ENCODE data around the gene CEBPZ.
A peak's percentile ranks its signal among the peaks of the same experiment; 100 is the strongest.

Gene CEBPZ

DNA sequence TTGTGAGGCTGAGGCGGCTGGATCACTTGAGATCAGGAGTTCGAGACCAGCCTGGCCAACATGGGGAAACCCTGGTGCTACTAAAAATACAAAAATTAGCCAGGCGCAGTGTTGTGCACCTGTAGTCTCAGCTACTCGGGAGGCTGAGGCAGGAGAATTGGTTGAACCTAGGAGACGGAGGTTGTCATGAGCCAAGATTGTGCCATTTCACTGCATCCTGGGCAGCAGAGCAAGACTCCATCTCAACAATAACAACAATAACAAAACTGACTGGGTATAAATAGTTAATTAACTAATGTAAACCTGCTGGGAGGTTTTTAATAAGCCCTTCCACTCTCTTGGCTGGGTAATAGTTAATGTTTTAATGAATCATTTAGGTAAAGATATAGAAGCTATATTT lies 50.8 kb downstream of the CEBPZ start:
- no peak for DNase-seq
- TF ChIP-seq GATA1 (IDR thresholded peaks at IDR 0.05; ENCODE audit: low read depth, low read length) (no peak), POLR2A (IDR thresholded peaks at IDR 0.05; ENCODE audit: low read length) (no peak)

DNA sequence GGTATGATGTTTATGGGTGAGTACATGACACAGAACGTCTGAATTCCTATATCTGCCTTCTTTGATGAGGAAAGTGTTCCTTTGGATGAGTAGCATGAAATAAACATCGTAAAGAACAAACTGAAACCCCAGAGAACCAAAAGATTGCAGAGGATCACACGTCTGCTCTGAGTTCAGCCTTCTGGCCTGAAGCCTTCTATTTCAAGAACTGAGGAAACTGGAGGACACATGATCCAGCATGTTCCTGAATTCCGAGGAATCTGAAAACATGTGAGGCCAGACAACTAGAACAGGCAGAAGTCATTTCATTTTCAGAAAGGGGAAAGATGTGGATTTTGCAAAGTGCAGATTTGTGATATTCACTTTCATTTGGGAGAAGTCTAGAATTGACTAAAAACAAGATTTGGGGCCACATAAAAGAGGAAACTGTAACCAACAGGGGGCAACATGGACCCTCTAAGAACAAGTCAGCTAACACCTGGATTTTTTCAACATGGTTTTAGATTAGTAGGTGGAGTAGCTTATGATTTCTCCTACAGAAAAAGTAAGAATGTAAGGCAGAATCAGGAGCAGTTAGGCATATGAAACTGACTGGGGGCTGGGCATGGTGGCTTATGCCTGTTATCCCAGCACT lies 51.3 kb downstream of the CEBPZ start:
- TF ChIP-seq GATA1 (IDR thresholded peaks at IDR 0.05; ENCODE audit: low read depth, low read length): no peak

DNA sequence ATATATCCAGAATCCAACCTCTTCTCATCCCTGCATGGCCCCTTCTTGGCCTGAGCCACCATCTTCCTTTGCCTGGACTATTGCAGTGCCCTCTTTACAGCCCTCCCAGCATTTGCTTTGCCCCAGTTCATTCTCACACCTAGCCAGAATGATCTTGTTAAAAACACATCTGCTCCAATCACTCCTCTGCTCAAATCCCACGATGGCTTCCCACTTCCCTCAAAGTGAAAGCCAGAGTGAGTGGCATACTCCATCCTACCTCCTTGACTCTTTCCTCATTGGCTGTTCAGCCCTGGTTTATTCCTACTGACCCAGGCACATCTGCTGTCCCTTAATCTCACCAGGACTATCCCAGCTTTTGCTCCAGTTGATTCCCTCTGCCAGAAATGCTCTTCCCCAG lies 57.7 kb downstream of the CEBPZ start:
- no peak for DNase-seq
- TF ChIP-seq GATA1 (IDR thresholded peaks at IDR 0.05; ENCODE audit: low read depth, low read length): no peak
- TF ChIP-seq POLR2A (IDR thresholded peaks at IDR 0.05; ENCODE audit: low read length): no peak

More for the DNA sequence above, 51.3 kb downstream of the CEBPZ start:
- DNase-seq: no peak

DNA sequence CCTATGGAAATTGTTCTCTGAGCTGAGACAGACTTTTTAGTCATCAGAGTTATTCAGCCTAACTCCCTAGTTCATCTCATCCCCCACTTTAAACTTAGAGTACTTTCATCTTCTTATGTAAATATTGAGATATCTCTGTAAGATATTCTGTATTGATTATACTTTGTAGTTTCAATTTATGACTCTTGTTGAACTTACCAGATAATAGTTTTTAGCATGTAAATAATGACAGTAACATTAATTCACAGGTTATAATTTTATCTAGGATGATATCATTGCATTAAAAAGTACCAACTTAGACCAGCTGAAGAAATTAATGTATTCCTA lies 59.8 kb downstream of the CEBPZ start:
- DNase-seq: no peak
- TF ChIP-seq POLR2A (IDR thresholded peaks at IDR 0.05; ENCODE audit: low read length): no peak
- no peak for TF ChIP-seq GATA1 (IDR thresholded peaks at IDR 0.05; ENCODE audit: low read depth, low read length)

DNA sequence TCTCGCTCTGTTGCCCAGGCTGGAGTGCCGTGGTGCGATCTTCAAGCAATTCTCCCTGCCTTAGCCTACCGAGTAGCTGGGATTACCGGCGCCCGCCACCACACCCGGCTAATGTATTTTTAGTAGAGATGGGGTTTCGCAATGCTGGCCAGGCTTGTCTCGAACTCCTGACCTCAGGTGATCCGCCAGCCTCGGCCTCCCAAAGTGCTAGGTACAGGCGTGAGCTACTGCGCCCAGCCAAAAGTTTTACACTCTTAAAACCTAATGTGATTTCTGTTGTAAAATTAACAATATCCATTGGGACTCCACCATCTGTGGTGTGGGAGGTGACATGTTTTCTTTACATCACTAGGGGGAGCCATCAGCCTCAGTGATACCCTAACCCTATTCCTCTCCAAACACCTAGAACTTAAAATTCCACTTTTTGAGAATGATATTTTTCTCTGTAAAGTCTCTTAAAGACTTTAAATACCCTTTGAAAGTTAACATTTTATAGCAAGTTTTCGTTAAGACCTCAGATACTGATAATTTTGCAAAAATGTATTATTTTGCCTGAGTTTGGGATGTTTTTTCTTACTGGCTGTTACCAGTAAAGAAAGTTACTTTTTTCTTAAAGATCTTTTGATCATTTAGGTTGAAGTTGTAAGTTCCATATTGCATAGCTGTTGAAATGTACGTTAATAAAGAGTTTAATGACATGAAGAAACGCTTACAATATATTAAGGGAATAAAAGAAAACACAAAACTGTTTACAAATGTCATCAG lies 63.0 kb downstream of the CEBPZ start:
- TF ChIP-seq POLR2A (IDR thresholded peaks at IDR 0.05; ENCODE audit: low read length): no peak
- TF ChIP-seq GATA1 (IDR thresholded peaks at IDR 0.05; ENCODE audit: low read depth, low read length): no peak
- peak; percentile 43 to 63 for DNase-seq

DNA sequence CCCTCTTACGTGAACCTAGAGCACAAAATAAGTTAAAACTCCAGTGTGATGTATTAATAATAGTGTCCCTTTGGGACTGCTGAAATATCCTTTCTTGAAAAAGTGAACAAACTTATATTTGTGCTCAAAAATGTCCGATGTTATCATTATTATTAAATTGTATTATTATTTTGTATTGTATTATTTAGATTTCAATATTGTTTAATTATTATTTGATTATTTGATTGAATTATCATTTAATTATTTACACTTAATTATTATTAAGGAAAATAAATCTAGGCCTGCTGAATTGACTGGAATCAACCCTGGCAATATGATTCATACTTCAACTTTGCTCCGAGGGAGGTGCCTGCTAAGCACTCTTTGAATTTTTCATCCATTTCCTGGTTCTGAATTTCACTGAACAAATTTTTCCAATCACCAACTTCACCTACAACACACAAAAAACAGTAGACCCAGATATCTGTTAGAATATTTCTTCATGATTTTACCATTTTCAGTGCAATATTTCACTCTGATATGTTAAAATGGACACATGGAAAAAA lies 63.7 kb downstream of the CEBPZ start:
- DNase-seq: no peak
- TF ChIP-seq POLR2A (IDR thresholded peaks at IDR 0.05; ENCODE audit: low read length): no peak
- TF ChIP-seq GATA1 (IDR thresholded peaks at IDR 0.05; ENCODE audit: low read depth, low read length): no peak

DNA sequence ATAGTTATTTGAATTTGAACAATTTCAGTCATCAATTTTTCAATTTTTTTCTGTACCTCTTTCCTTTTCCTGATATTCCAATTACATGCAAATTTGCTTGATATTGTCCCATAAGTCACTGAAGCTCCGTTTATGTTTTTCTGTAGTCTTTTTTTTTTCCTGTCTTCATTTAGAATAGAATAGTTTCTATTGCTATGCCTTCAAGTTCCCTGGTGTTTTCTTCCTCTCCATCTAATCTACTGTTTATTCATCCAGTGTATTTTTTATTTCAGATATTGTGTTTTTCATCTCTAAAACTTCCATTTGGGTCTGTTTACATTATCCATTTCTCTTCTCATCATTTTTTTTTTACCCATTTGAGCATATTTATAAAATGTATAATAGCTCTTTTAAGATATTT lies 66.6 kb downstream of the CEBPZ start:
- DNase-seq: no peak
- TF ChIP-seq POLR2A (IDR thresholded peaks at IDR 0.05; ENCODE audit: low read length): no peak
- no peak for TF ChIP-seq GATA1 (IDR thresholded peaks at IDR 0.05; ENCODE audit: low read depth, low read length)

DNA sequence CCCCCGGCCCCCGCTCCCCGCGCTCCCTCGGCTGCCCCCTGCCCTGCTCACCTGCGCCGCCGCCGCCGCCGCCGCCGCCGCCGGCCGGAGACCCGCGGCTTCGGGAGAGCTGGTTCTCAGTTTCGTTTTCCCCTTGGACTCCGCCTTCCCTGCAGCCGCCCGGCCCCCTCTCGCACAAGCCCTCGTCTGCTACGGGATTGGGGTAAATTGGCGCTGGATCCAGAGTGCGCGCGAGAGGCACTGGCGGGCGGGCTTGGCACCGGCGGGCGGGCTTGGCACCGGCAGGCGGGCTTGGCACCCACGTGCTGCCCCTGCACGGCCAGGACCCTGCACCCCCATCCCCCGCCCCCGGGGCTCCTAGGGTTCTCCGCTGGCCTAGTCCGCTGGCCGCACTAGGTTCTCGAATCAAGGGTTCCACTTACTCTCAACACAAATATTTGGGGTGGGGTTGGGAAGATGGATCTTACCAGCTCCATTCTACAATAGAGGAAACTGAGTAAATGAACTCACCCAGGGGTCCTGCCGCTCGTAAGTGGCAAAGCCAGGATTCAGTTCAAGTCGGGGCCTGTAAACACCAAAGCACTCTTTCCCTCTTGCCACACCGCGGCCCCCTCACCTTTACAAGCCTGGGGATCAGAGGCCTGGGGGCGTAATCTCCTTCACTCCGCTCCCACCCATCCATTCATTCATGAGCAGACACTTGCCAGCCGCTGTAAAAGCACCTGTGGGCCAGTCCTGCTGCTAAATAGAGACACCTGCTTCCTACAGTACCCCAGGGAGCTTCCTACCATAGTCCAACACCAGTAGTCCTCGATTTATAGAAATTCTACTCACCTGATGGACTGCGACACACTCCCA lies 74.3 kb downstream of the CEBPZ start, which contains the start of gene EIF2AK2:
TSS of gene EIF2AK2 (minus strand) at position 124 of the 858 bp plus-strand sequence. CDS start 9,174 bp downstream, outside the sequence.
- DNase-seq: peak; percentile 89 to 90
- TF ChIP-seq GATA1 (IDR thresholded peaks at IDR 0.05; ENCODE audit: low read depth, low read length) (no peak), POLR2A (IDR thresholded peaks at IDR 0.05; ENCODE audit: low read length) (no peak)

DNA sequence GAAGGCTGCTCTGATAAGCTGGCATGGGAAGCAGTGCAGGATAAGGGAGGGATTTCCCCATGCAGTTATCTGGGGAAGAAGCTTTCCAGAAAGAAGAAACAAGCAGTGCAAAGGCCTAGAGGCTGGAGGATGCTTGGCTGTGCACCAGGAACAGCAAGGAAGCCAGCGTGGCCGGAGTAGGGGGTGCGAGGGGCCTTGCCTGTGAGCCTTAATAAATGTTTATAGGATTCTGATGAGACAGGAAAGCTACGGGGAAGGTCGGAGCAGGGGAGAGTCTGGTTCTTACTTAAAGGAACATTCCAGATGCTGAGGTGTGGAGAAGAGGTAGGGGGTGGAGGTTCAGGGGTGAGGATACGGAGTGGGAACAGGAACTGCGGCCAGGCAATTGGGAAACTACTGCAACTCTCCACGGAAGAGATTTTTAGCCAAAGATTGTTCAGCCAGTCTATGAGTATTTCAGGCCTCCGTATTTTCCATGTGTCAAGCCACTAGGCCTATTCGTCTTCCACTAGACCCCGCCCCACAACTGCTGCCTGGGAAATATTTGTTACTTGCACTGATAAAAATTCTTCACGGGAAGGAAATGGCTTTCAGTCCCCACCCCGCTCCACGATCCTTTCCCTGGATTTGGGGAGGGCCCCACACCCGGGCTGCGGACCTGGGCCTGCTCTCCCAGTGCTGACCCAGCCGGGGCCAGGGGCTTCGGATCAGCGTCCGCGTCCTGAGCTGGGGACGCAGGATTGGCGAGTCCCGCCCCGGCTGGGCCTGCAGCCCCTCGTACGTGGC lies 75.1 kb downstream of the CEBPZ start:
- no peak for TF ChIP-seq POLR2A (IDR thresholded peaks at IDR 0.05; ENCODE audit: low read length)
- no peak for TF ChIP-seq GATA1 (IDR thresholded peaks at IDR 0.05; ENCODE audit: low read depth, low read length)

DNA sequence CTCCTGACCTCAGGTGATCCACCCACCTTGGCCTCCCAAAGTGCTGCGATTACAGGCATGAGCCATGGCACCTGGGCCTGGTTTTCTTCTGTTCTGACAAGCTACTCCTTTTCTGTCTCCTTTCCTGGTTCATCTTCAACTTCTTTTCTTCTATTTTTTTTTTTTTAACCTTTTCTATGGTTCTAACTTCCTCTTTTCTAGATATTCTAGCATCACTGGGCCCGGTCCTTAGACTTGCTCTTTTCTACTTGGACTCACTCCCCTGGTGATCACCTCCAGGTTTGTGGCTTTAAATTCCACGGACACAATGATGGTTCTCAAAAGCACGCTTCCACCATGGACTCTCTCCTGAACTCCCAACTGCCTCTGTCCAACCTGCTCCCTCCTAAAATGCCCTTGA lies 76.6 kb downstream of the CEBPZ start:
- no peak for TF ChIP-seq POLR2A (IDR thresholded peaks at IDR 0.05; ENCODE audit: low read length)
- no peak for TF ChIP-seq GATA1 (IDR thresholded peaks at IDR 0.05; ENCODE audit: low read depth, low read length)
- DNase-seq: no peak

More for the DNA sequence above, 75.1 kb downstream of the CEBPZ start:
- DNase-seq: peak; percentile 67 to 68

DNA sequence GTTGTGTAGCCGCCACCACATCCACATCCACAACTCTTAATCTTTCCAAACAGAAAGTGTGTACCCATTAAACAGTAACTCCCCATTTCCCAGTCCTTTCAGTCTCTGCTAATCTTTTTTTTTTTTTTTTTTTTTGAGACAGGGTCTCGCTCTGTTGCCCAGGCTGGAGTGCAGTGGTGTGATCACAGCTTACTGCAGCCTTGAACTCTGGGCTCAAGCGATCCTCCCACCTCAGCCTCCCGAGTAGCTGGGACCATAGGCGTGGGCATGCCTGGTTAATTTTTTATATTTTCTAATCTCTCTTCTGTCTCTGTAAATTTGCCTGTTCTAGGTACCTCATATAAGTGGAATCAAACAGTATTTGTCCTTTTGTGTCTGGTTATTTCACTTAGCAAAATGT lies 78.2 kb downstream of the CEBPZ start:
- TF ChIP-seq POLR2A (IDR thresholded peaks at IDR 0.05; ENCODE audit: low read length) (no peak), GATA1 (IDR thresholded peaks at IDR 0.05; ENCODE audit: low read depth, low read length) (no peak)
- no peak for DNase-seq
